Ishikawa (cell line): ENCODE results near the gene BCL2L13.

ENCODE experiments used
- EGR1 ChIP-seq: IDR thresholded peaks from 2 replicates; pipeline ENCODE4 v1.6.1; 2012
- TCF12 ChIP-seq: IDR thresholded peaks from 2 replicates; pipeline ENCODE4 v1.6.1; 2012; ENCODE audit warnings: low read depth

DNA sequence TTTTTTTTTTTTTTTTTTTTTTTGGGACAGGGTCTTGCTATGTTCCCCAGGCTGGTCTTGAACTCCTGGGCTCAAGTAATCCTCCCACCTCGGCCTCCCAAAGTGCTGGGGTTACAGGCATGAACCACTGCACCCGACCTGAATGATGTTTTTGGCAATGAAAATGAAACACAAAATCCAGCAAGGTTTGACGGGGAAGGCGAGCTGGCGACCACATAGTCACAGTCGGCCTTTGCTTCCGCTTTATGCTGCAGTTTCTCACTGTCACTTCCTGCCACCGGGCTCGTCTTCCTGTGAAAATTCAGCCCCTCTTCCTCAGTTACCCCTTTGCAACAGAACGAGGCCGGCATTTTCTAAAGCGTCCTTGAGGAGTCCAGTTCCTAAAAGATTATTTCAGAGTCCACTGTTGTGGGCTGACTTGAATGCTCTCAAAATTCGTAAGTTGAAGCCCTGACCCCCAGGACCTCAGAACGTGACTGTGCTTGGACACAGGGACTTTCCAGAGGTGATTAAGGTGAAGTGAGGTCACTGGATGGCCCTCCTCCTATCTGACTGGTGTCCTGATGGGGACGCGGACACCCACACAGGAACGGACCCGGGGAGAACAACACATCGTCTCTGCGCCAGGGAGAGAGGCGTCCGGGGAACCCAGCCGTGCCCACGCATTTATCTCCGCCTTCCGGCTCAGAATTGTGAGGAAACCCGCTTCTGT is 138.6 kb downstream of the BCL2L13 start:
- TF ChIP-seq EGR1 (no peak), TCF12 (no peak)
